Gastroesophageal sphincter (tissue), 4 donors: ENCODE results near the gene ACACB. TPM values are rescaled to one million over a fixed set of nuclear protein-coding genes. Genes with fewer than 3 reads are reported as not detected.

Source experiments
- ATAC-seq: fragments of 150-250 bp; one replicate; pipeline ENCODE4 v1.9.1; 2016; ENCODE audit warnings: mild to moderate bottlenecking, moderate library complexity
- H3K27ac ChIP-seq, 4 donors: fragments of 200-600 bp; sonication (generic) in 3 of 4; 1 replicate in 3 of 4; 2 replicates in 1 of 4; pipeline ENCODE4 v1.5.1; 2016 to 2019
- H3K27me3 ChIP-seq: fragments of 200-600 bp; sonication (generic); one replicate; pipeline ENCODE4 v1.5.1; 2019
- H3K36me3 ChIP-seq, 2 donors: fragments of 200-600 bp; sonication (generic); one replicate each; pipeline ENCODE4 v1.5.1; 2019; ENCODE audit warnings: control low read depth in 1 of 2
- H3K4me1 ChIP-seq, 3 donors: fragments of 200-600 bp; sonication (generic); 1 replicate in 2 of 3; 2 replicates in 1 of 3; pipeline ENCODE4 v1.5.1; 2016 to 2019; ENCODE audit warnings: control low read depth in 2 of 3
- H3K4me3 ChIP-seq, 2 donors: fragments of 200-600 bp; sonication (generic); one replicate each; pipeline ENCODE4 v1.5.1; 2019; ENCODE audit warnings: mild to moderate bottlenecking in 1 of 2, moderate library complexity in 1 of 2
- H3K9me3 ChIP-seq, 3 donors: fragments of 200-600 bp; sonication (generic); one replicate each; pipeline ENCODE4 v1.5.1; 2017 to 2019; ENCODE audit warnings: control low read depth in 2 of 3
- EP300 ChIP-seq: sonication (generic); formaldehyde crosslinking; IDR thresholded peaks from one replicate; pipeline ENCODE4 v1.6.1; 2017; ENCODE audit warnings: antibody characterized with exemption, mild to moderate bottlenecking
- POLR2A ChIP-seq, 2 donors: fragments of 450-650 bp; IDR thresholded peaks; one replicate each; pipeline ENCODE4 v1.6.1; 2017; ENCODE audit warnings: antibody characterized with exemption in 2 of 2, mild to moderate bottlenecking in 2 of 2, moderate library complexity in 1 of 2
- POLR2AphosphoS5 ChIP-seq: sonication (generic); formaldehyde crosslinking; IDR thresholded peaks from one replicate; pipeline ENCODE4 v1.6.1; 2017; ENCODE audit warnings: antibody characterized with exemption
- WGBS, 2 donors: methylation state at CpG; one replicate each; pipeline ENCODE4 v1.1.5; 2018; ENCODE audit warnings: low coverage in 1 of 2; 5-methylcytosine and 5-hydroxymethylcytosine counted together
- total RNA-seq, 4 donors: library from RNA; depleted of rRNA; stranded (reverse); fragments of >200 nt; gene quantifications; one replicate each; pipeline ENCODE4 v1.1.0, GENCODE V29; 2016
- TF ChIP-seq, protein P1 (sequence below), 4 experiments: fragments of 200-600 bp in 2 of 4; fragments of 450-650 bp in 2 of 4; sonication (generic) in 1 of 4; IDR thresholded peaks; one replicate each; pipeline ENCODE4 v1.5.1; 2017 to 2019; ENCODE audit warnings: antibody characterized with exemption in 4 of 4, mild to moderate bottlenecking in 2 of 4, moderate library complexity in 2 of 4

Gene ACACB
- total RNA-seq, 4 donors from 2014 or later = 49.4 to 230 (median 138) TPM

DNA sequence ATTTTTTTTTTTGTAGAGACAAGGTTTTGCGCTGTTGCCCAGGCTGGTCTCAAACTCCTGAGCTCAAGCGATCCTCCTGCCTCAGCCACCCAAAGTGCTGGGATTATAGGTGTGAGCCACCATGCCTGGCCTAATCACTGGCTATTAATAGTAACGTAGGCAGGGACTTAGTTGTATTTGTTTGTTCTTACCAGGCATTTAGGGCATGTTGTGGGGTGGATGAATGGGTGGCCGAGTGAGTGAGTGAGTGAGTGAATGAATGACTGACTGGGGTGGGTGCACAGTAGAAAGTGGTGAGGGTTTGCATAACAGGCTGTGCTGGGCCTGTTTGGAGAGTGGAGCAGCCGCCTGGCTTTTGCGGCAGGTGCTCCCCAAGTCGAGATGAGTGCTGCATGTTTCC lies 105.7 kb downstream of the ACACB start:
- H3K27me3 ChIP-seq = no peaks in the 10 kb centered on the region
- TF ChIP-seq POLR2AphosphoS5 (no peak), POLR2A (IDR thresholded peaks at IDR 0.05) (no peak), EP300 (no peak)
- TF ChIP-seq, protein P1, sequence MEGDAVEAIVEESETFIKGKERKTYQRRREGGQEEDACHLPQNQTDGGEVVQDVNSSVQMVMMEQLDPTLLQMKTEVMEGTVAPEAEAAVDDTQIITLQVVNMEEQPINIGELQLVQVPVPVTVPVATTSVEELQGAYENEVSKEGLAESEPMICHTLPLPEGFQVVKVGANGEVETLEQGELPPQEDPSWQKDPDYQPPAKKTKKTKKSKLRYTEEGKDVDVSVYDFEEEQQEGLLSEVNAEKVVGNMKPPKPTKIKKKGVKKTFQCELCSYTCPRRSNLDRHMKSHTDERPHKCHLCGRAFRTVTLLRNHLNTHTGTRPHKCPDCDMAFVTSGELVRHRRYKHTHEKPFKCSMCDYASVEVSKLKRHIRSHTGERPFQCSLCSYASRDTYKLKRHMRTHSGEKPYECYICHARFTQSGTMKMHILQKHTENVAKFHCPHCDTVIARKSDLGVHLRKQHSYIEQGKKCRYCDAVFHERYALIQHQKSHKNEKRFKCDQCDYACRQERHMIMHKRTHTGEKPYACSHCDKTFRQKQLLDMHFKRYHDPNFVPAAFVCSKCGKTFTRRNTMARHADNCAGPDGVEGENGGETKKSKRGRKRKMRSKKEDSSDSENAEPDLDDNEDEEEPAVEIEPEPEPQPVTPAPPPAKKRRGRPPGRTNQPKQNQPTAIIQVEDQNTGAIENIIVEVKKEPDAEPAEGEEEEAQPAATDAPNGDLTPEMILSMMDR (IDR thresholded peaks at IDR 0.05) = no peak
- H3K4me1 ChIP-seq = no peaks in the 10 kb centered on the region
- H3K4me3 ChIP-seq = no peak overlapping the region
- H3K27ac ChIP-seq = no peak overlapping the region
- no peak for ATAC-seq
- 80 to 90% methylated on average over 1 to 4 of the region's 7 CpGs for WGBS, 2 donors
- H3K9me3 ChIP-seq = no peaks in the 10 kb centered on the region
- H3K36me3 ChIP-seq = peaks cover 3 to 100% of the 10 kb centered on the region in 2 donors

DNA sequence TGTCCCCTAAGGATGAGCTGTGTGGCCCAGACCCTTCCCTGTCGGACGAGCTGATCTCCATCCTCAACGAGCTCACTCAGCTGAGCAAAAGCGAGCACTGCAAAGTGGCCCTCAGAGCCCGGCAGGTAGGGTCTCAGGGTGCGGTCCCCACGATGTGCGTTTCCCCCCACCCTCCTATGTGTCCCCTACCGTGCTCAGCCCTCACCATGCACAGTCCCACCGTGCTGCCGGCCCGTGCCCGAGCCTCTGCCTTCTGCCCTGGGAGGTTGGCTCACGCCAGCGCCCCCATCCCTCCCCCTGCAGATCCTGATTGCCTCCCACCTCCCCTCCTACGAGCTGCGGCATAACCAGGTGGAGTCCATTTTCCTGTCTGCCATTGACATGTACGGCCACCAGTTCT lies 106.1 kb downstream of the ACACB start:
- Histone ChIP-seq H3K27ac (no peak overlapping the region), H3K4me1 (no peaks in the 10 kb centered on the region), H3K36me3 (peaks cover 3 to 100% of the 10 kb centered on the region in 2 donors), H3K9me3 (no peaks in the 10 kb centered on the region), H3K4me3 (no peak overlapping the region), H3K27me3 (no peaks in the 10 kb centered on the region)
- ATAC-seq = no peak
- 80% methylated on average over 11 of the region's 18 CpGs; no CpG with 5 or more reads in 1 of the 2 donors for WGBS, 2 donors
- TF ChIP-seq POLR2AphosphoS5 (no peak), EP300 (no peak), POLR2A (IDR thresholded peaks at IDR 0.05) (no peak)
- TF ChIP-seq, protein P1 (IDR thresholded peaks at IDR 0.05) = no peak

DNA sequence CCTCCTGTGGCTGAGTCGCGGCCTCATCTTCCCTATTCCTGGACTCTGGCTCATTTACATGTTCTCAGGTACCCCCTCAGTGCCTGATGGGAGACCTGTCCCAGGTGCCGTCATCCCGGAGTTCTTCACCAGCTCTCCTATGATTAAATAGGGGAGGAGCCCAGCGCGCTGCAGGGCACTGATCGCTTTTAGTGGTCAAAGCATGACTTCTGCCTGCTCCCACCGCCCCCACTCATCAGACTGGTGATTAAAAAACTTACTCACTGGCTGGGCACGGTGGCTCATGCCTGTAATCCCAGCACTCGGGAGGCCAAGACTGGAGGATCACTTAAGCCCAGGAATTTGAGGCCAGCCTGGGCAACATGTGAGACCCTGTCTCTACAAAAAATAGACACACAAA lies 106.8 kb downstream of the ACACB start:
- no peak for ATAC-seq
- H3K4me3 ChIP-seq = no peak overlapping the region

DNA sequence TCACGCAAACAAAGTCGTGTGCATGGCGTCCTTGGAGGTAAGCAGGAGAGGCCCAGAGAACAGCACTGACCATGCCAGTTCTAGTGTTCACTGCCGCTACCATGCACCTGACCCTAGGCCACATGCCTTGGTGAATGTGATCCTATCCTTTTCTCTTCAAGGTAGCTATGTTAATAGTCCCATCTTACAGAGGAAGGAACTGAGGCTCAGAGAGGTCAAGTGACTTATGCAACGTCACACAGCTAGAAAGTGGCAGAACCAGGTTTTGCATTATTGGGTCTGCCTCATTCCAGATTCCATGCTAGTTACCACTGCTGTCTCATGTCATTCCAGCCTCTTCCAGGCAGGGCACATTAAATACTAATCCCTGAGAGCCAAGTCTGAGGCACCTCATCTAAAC lies 107.5 kb downstream of the ACACB start:
- Histone ChIP-seq H3K4me1 (no peaks in the 10 kb centered on the region), H3K27me3 (no peaks in the 10 kb centered on the region), H3K27ac (no peak overlapping the region), H3K9me3 (no peaks in the 10 kb centered on the region), H3K4me3 (no peak overlapping the region), H3K36me3 (peaks cover 3 to 100% of the 10 kb centered on the region in 2 donors)
- TF ChIP-seq EP300 = no peak
- no peak for TF ChIP-seq POLR2A (IDR thresholded peaks at IDR 0.05)
- TF ChIP-seq POLR2AphosphoS5 = no peak
- TF ChIP-seq, protein P1 (IDR thresholded peaks at IDR 0.05) = no peak
- ATAC-seq = no peak
- 82 to 96% methylated on average over 4 to 5 of the region's 5 CpGs for WGBS, 2 donors

More for the DNA sequence above, 106.8 kb downstream of the ACACB start:
- Histone ChIP-seq H3K9me3 (no peaks in the 10 kb centered on the region), H3K36me3 (peaks cover 3 to 100% of the 10 kb centered on the region in 2 donors), H3K4me1 (no peaks in the 10 kb centered on the region), H3K27ac (no peak overlapping the region), H3K27me3 (no peaks in the 10 kb centered on the region)
- TF ChIP-seq POLR2AphosphoS5 (no peak), POLR2A (IDR thresholded peaks at IDR 0.05) (no peak), EP300 (no peak)
- TF ChIP-seq, protein P1 (IDR thresholded peaks at IDR 0.05) = no peak
- 93% methylated on average over 3 of the region's 10 CpGs; no CpG with 5 or more reads in 1 of the 2 donors for WGBS, 2 donors

- H3K27ac ChIP-seq = no peak overlapping the region
- peaks cover 0 to 100% of the 10 kb centered on the region in 2 donors for H3K36me3 ChIP-seq
- no peaks in the 10 kb centered on the region for H3K9me3 ChIP-seq
- no peaks in the 10 kb centered on the region for H3K4me1 ChIP-seq
- ATAC-seq = no peak
- TF ChIP-seq, protein P1 (IDR thresholded peaks at IDR 0.05) = no peak
- TF ChIP-seq POLR2A (IDR thresholded peaks at IDR 0.05) (no peak), EP300 (no peak), POLR2AphosphoS5 (no peak)
- H3K27me3 ChIP-seq = no peaks in the 10 kb centered on the region
- WGBS, 2 donors = 50 to 96% methylated on average over 1 to 4 of the region's 4 CpGs
- no peak overlapping the region for H3K4me3 ChIP-seq
Observed at GRCh38 chr12:109228664-109229063, 112.3 kb downstream of the ACACB start.
